Measurements from ENCODE around the gene LYZL1.
"Not testable (repeated sequence)": the region's sequence is repeated elsewhere in the genome, so short reads cannot be mapped to it uniquely, and the experiment has no call there.

The LYZL1 gene

GRCh38 chr10:29318141-29319071, 29.5 kb downstream of the LYZL1 start:
- not testable (repeated sequence) for H3K9ac ChIP-seq (ENCODE audit: low read length); H3K27ac ChIP-seq (ENCODE audit: low read depth, low read length)

GRCh38 chr10:29319205-29319781, 30.4 kb downstream of the LYZL1 start:
- no peak overlapping the region for H3K4me3 ChIP-seq (ENCODE audit: low read depth, low read length)
- no peaks in the 10 kb centered on the region for H3K36me3 ChIP-seq (ENCODE audit: control insufficient read depth, insufficient read depth, low read length)
- H3K27me3 ChIP-seq (ENCODE audit: control insufficient read depth, insufficient read depth, low read length): no peaks in the 10 kb centered on the region
- peaks cover 18% of the 10 kb centered on the region; the same call in 1 of the 2 replicates for H3K4me1 ChIP-seq (ENCODE audit: control insufficient read depth, insufficient read depth, low read length)
- 0 out of 2 replicates have a peak, but pooled peaks cover under 1% of the 10 kb centered on the region for H3K9me3 ChIP-seq (ENCODE audit: control insufficient read depth, insufficient read depth, low read depth, low read length)
- H3K27ac ChIP-seq (ENCODE audit: low read depth, low read length): no peak overlapping the region
- no peak overlapping the region for H3K9ac ChIP-seq (ENCODE audit: low read length)

More at GRCh38 chr10:29318141-29319071, 29.5 kb downstream of the LYZL1 start:
- not testable (repeated sequence) for H3K4me3 ChIP-seq (ENCODE audit: low read depth, low read length); H3K27me3 ChIP-seq (ENCODE audit: control insufficient read depth, insufficient read depth, low read length); H3K36me3 ChIP-seq (ENCODE audit: control insufficient read depth, insufficient read depth, low read length); H3K9me3 ChIP-seq (ENCODE audit: control insufficient read depth, insufficient read depth, low read depth, low read length)
- H3K4me1 ChIP-seq (ENCODE audit: control insufficient read depth, insufficient read depth, low read length): peaks cover 15% of the 10 kb centered on the region; the same call in 1 of the 2 replicates

- H3K4me1 ChIP-seq (ENCODE audit: control insufficient read depth, insufficient read depth, low read length): peaks cover 21% of the 10 kb centered on the region; the same call in 1 of the 2 replicates
- H3K36me3 ChIP-seq (ENCODE audit: control insufficient read depth, insufficient read depth, low read length); H3K9me3 ChIP-seq (ENCODE audit: control insufficient read depth, insufficient read depth, low read depth, low read length); H3K9ac ChIP-seq (ENCODE audit: low read length); H3K4me3 ChIP-seq (ENCODE audit: low read depth, low read length); H3K27me3 ChIP-seq (ENCODE audit: control insufficient read depth, insufficient read depth, low read length); H3K27ac ChIP-seq (ENCODE audit: low read depth, low read length): not testable (repeated sequence)
Measured at GRCh38 chr10:29320680-29321121, 31.8 kb downstream of the LYZL1 start.

GRCh38 chr10:29321656-29322055, 32.8 kb downstream of the LYZL1 start:
- Histone ChIP-seq H3K27ac (ENCODE audit: low read depth, low read length) (no peak overlapping the region), H3K4me1 (ENCODE audit: control insufficient read depth, insufficient read depth, low read length) (peaks cover 21% of the 10 kb centered on the region; the same call in 1 of the 2 replicates), H3K4me3 (ENCODE audit: low read depth, low read length) (no peak overlapping the region), H3K9me3 (ENCODE audit: control insufficient read depth, insufficient read depth, low read depth, low read length) (no peaks in the 10 kb centered on the region), H3K36me3 (ENCODE audit: control insufficient read depth, insufficient read depth, low read length) (no peaks in the 10 kb centered on the region), H3K27me3 (ENCODE audit: control insufficient read depth, insufficient read depth, low read length) (no peaks in the 10 kb centered on the region), H3K9ac (ENCODE audit: low read length) (no peak overlapping the region)

GRCh38 chr10:29322918-29323317, 34.0 kb downstream of the LYZL1 start:
- H3K27ac ChIP-seq (ENCODE audit: low read depth, low read length): no peak overlapping the region
- peaks cover 21% of the 10 kb centered on the region; the same call in 1 of the 2 replicates for H3K4me1 ChIP-seq (ENCODE audit: control insufficient read depth, insufficient read depth, low read length)
- no peaks in the 10 kb centered on the region for H3K27me3 ChIP-seq (ENCODE audit: control insufficient read depth, insufficient read depth, low read length)
- no peaks in the 10 kb centered on the region for H3K36me3 ChIP-seq (ENCODE audit: control insufficient read depth, insufficient read depth, low read length)
- H3K4me3 ChIP-seq (ENCODE audit: low read depth, low read length): no peak overlapping the region
- no peak overlapping the region for H3K9ac ChIP-seq (ENCODE audit: low read length)
- H3K9me3 ChIP-seq (ENCODE audit: control insufficient read depth, insufficient read depth, low read depth, low read length): no peaks in the 10 kb centered on the region

- Histone ChIP-seq H3K9me3 (ENCODE audit: control insufficient read depth, insufficient read depth, low read depth, low read length) (no peaks in the 10 kb centered on the region), H3K36me3 (ENCODE audit: control insufficient read depth, insufficient read depth, low read length) (no peaks in the 10 kb centered on the region), H3K9ac (ENCODE audit: low read length) (no peak overlapping the region), H3K27ac (ENCODE audit: low read depth, low read length) (no peak overlapping the region), H3K4me3 (ENCODE audit: low read depth, low read length) (no peak overlapping the region), H3K4me1 (ENCODE audit: control insufficient read depth, insufficient read depth, low read length) (peaks cover 16% of the 10 kb centered on the region; the same call in 1 of the 2 replicates), H3K27me3 (ENCODE audit: control insufficient read depth, insufficient read depth, low read length) (no peaks in the 10 kb centered on the region)
Measured at GRCh38 chr10:29323367-29323766, 34.5 kb downstream of the LYZL1 start.

- Histone ChIP-seq H3K27me3 (ENCODE audit: control insufficient read depth, insufficient read depth, low read length) (no peaks in the 10 kb centered on the region), H3K9me3 (ENCODE audit: control insufficient read depth, insufficient read depth, low read depth, low read length) (no peaks in the 10 kb centered on the region), H3K27ac (ENCODE audit: low read depth, low read length) (no peak overlapping the region), H3K4me1 (ENCODE audit: control insufficient read depth, insufficient read depth, low read length) (peaks cover 9% of the 10 kb centered on the region; the same call in 1 of the 2 replicates), H3K9ac (ENCODE audit: low read length) (no peak overlapping the region), H3K36me3 (ENCODE audit: control insufficient read depth, insufficient read depth, low read length) (no peaks in the 10 kb centered on the region), H3K4me3 (ENCODE audit: low read depth, low read length) (no peak overlapping the region)
Measured at GRCh38 chr10:29324220-29324841, 35.5 kb downstream of the LYZL1 start.

GRCh38 chr10:29326299-29326698, 37.4 kb downstream of the LYZL1 start:
- no peaks in the 10 kb centered on the region for H3K27me3 ChIP-seq (ENCODE audit: control insufficient read depth, insufficient read depth, low read length)
- H3K36me3 ChIP-seq (ENCODE audit: control insufficient read depth, insufficient read depth, low read length): no peaks in the 10 kb centered on the region
- H3K4me1 ChIP-seq (ENCODE audit: control insufficient read depth, insufficient read depth, low read length): peaks cover 6% of the 10 kb centered on the region; the same call in 1 of the 2 replicates
- no peak overlapping the region for H3K9ac ChIP-seq (ENCODE audit: low read length)
- H3K9me3 ChIP-seq (ENCODE audit: control insufficient read depth, insufficient read depth, low read depth, low read length): no peaks in the 10 kb centered on the region; the same call in 1 of the 2 replicates
- no peak overlapping the region for H3K4me3 ChIP-seq (ENCODE audit: low read depth, low read length)
- H3K27ac ChIP-seq (ENCODE audit: low read depth, low read length): no peak overlapping the region

- no peak overlapping the region for H3K9ac ChIP-seq (ENCODE audit: low read length)
- no peaks in the 10 kb centered on the region for H3K27me3 ChIP-seq (ENCODE audit: control insufficient read depth, insufficient read depth, low read length)
- H3K4me3 ChIP-seq (ENCODE audit: low read depth, low read length): no peak overlapping the region
- H3K27ac ChIP-seq (ENCODE audit: low read depth, low read length): no peak overlapping the region
- no peaks in the 10 kb centered on the region for H3K36me3 ChIP-seq (ENCODE audit: control insufficient read depth, insufficient read depth, low read length)
- H3K9me3 ChIP-seq (ENCODE audit: control insufficient read depth, insufficient read depth, low read depth, low read length): no peaks in the 10 kb centered on the region; the same call in 1 of the 2 replicates
- peaks cover 6% of the 10 kb centered on the region; the same call in 1 of the 2 replicates for H3K4me1 ChIP-seq (ENCODE audit: control insufficient read depth, insufficient read depth, low read length)
Measured at GRCh38 chr10:29326886-29327745, 38.2 kb downstream of the LYZL1 start.

- no peaks in the 10 kb centered on the region for H3K27me3 ChIP-seq (ENCODE audit: control insufficient read depth, insufficient read depth, low read length)
- no peaks in the 10 kb centered on the region for H3K36me3 ChIP-seq (ENCODE audit: control insufficient read depth, insufficient read depth, low read length)
- H3K4me1 ChIP-seq (ENCODE audit: control insufficient read depth, insufficient read depth, low read length): peaks cover 6% of the 10 kb centered on the region; the same call in 1 of the 2 replicates
- H3K9ac ChIP-seq (ENCODE audit: low read length): no peak overlapping the region
- H3K4me3 ChIP-seq (ENCODE audit: low read depth, low read length): no peak overlapping the region
- no peak overlapping the region for H3K27ac ChIP-seq (ENCODE audit: low read depth, low read length)
- H3K9me3 ChIP-seq (ENCODE audit: control insufficient read depth, insufficient read depth, low read depth, low read length): no peaks in the 10 kb centered on the region; the same call in 1 of the 2 replicates
Measured at GRCh38 chr10:29327746-29328102, 38.9 kb downstream of the LYZL1 start.

All from HUES6 (cell line).